Hippocampal formation (tissue), 2 donors: ENCODE results near the gene MAN2A2.
"Not testable (repeated sequence)": the region's sequence is repeated elsewhere in the genome, so short reads cannot be mapped to it uniquely, and the experiment has no call there.

ENCODE experiments used
- DNase-seq, 2 donors: peaks; one replicate each; lab custom pipeline; 2025; lab: John Stamatoyannopoulos, UW

MAN2A2 gene

GRCh38 chr15:90903733-90904536 lies 833 bp downstream of the MAN2A2 start:
- no peak for DNase-seq

- no peak for DNase-seq
Observed at GRCh38 chr15:90904746-90905145, 1.6 kb downstream of the MAN2A2 start.

- DNase-seq, result no peak
Observed at GRCh38 chr15:90905306-90906180, 2.4 kb downstream of the MAN2A2 start.

GRCh38 chr15:90906181-90906849 lies 3.2 kb downstream of the MAN2A2 start:
- DNase-seq, result no peak

GRCh38 chr15:90907051-90907660 lies 4.1 kb downstream of the MAN2A2 start:
- no peak for DNase-seq

GRCh38 chr15:90907838-90908507 lies 4.9 kb downstream of the MAN2A2 start:
- peak in 1 of 2 donors; percentile 21 for DNase-seq

- not testable (repeated sequence) for DNase-seq
Observed at GRCh38 chr15:90909449-90909848, 6.3 kb downstream of the MAN2A2 start.

GRCh38 chr15:90909976-90910375 lies 6.9 kb downstream of the MAN2A2 start:
- DNase-seq, result no peak

GRCh38 chr15:90910441-90911301 lies 7.6 kb downstream of the MAN2A2 start:
- DNase-seq, result no peak

- DNase-seq, result no peak
Observed at GRCh38 chr15:90911302-90911623, 8.2 kb downstream of the MAN2A2 start.

- no peak for DNase-seq
Observed at GRCh38 chr15:90911906-90912769, 9.0 kb downstream of the MAN2A2 start.

- DNase-seq, result no peak
Observed at GRCh38 chr15:90912770-90913075, 9.6 kb downstream of the MAN2A2 start.

- DNase-seq, result no peak
Observed at GRCh38 chr15:90913398-90913944, 10.4 kb downstream of the MAN2A2 start.

- no peak for DNase-seq
Observed at GRCh38 chr15:90914305-90915080, 11.4 kb downstream of the MAN2A2 start.

GRCh38 chr15:90915216-90915807 lies 12.2 kb downstream of the MAN2A2 start:
- no peak for DNase-seq

GRCh38 chr15:90915808-90916440 lies 12.8 kb downstream of the MAN2A2 start:
- DNase-seq, result no peak

GRCh38 chr15:90916461-90916860 lies 13.4 kb downstream of the MAN2A2 start:
- no peak for DNase-seq

- no peak for DNase-seq
Observed at GRCh38 chr15:90917569-90917968, 14.5 kb downstream of the MAN2A2 start.
